HFFc6 (cell line): ENCODE data around the gene ABHD6. TPM values are rescaled to one million over a fixed set of nuclear protein-coding genes. Genes with fewer than 3 reads are reported as not detected.
A peak's percentile ranks its signal among the peaks of the same experiment; 100 is the strongest.

ENCODE experiments used
- DNase-seq: peaks from one replicate; pipeline ENCODE4 v3.0.0-alpha.2; 2018
- H3K27ac Mint-ChIP-seq: 2 replicates; pipeline ENCODE4 v1.8.0; 2020; ENCODE audit warnings: mild to moderate bottlenecking, mixed read lengths
- H3K27me3 Mint-ChIP-seq: 2 replicates; pipeline ENCODE4 v1.8.0; 2021; ENCODE audit warnings: mild to moderate bottlenecking, moderate library complexity, mixed read lengths; ENCODE audit not compliant: insufficient read depth
- H3K36me3 Mint-ChIP-seq: 2 replicates; pipeline ENCODE4 v1.8.0; 2021; ENCODE audit warnings: low read depth, mixed read lengths
- H3K4me1 Mint-ChIP-seq: 2 replicates; pipeline ENCODE4 v1.8.0; 2020; ENCODE audit warnings: low read depth, mixed read lengths
- H3K4me3 Mint-ChIP-seq: 2 replicates; pipeline ENCODE4 v1.8.0; 2020; ENCODE audit warnings: mild to moderate bottlenecking, moderate library complexity, mixed read lengths
- H3K9me3 Mint-ChIP-seq: 2 replicates; pipeline ENCODE4 v1.8.0; 2020; ENCODE audit warnings: mild to moderate bottlenecking, mixed read lengths
- CTCF ChIP-seq: fragments of 200-600 bp; sonication (generic); IDR thresholded peaks from 2 replicates; pipeline ENCODE4 v1.5.0; 2021; ENCODE audit warnings: antibody characterized with exemption, mild to moderate bottlenecking
- total RNA-seq, 6 experiments: library from RNA; stranded (reverse); fragmentation: NEBNext Ultra II Directional; extraction: Animal tissue kit (Norgen Biotek cat#: 25700); gene quantifications; 2 replicates in 1 of 6; 3 replicates in 5 of 6; pipeline ENCODE4 v1.2.3, GENCODE V29; 2021

ABHD6 gene
- total RNA-seq, 6 experiments from 2014 or later: 6.1 to 8.9 (median 6.5) TPM

GRCh38 chr3:58256061-58256460 lies 18.5 kb downstream of the ABHD6 start:
- Mint-ChIP-seq H3K9me3 (no peaks in the 10 kb centered on the region), H3K4me1 (peaks cover 16% of the 10 kb centered on the region), H3K27ac (no peak overlapping the region), H3K4me3 (no peak overlapping the region), H3K27me3 (no peaks in the 10 kb centered on the region), H3K36me3 (peaks cover 6% of the 10 kb centered on the region)
- no peak for TF ChIP-seq CTCF
- DNase-seq: no peak

- H3K9me3 Mint-ChIP-seq: no peaks in the 10 kb centered on the region
- peaks cover 18% of the 10 kb centered on the region for H3K4me1 Mint-ChIP-seq
- no peak overlapping the region for H3K4me3 Mint-ChIP-seq
- no peak overlapping the region for H3K27ac Mint-ChIP-seq
- H3K27me3 Mint-ChIP-seq: no peaks in the 10 kb centered on the region
- DNase-seq: no peak
- TF ChIP-seq CTCF: no peak
- peaks cover 6% of the 10 kb centered on the region for H3K36me3 Mint-ChIP-seq
Measured at GRCh38 chr3:58256511-58256910, 18.9 kb downstream of the ABHD6 start.

GRCh38 chr3:58258392-58259055 lies 20.9 kb downstream of the ABHD6 start:
- Mint-ChIP-seq H3K9me3 (no peaks in the 10 kb centered on the region), H3K27ac (no peak overlapping the region), H3K4me3 (no peak overlapping the region), H3K27me3 (no peaks in the 10 kb centered on the region), H3K4me1 (peaks cover 18% of the 10 kb centered on the region), H3K36me3 (peaks cover 6% of the 10 kb centered on the region)
- TF ChIP-seq CTCF: no peak
- no peak for DNase-seq

GRCh38 chr3:58260261-58260731 lies 22.7 kb downstream of the ABHD6 start:
- peak; percentile 89 for DNase-seq
- peak overlapping the region; percentile 87 for H3K27ac Mint-ChIP-seq
- no peak for TF ChIP-seq CTCF
- H3K9me3 Mint-ChIP-seq: no peaks in the 10 kb centered on the region
- no peak overlapping the region for H3K4me3 Mint-ChIP-seq
- H3K36me3 Mint-ChIP-seq: peaks cover 6% of the 10 kb centered on the region
- 0 out of 2 replicates have a peak, but pooled peaks cover 1% of the 10 kb centered on the region for H3K27me3 Mint-ChIP-seq
- peaks cover 18% of the 10 kb centered on the region for H3K4me1 Mint-ChIP-seq

- Mint-ChIP-seq H3K27me3 (0 out of 2 replicates have a peak, but pooled peaks cover 1% of the 10 kb centered on the region), H3K4me3 (no peak overlapping the region), H3K4me1 (peaks cover 18% of the 10 kb centered on the region), H3K27ac (peak overlapping the region; percentile 87), H3K9me3 (no peaks in the 10 kb centered on the region), H3K36me3 (peaks cover 6% of the 10 kb centered on the region)
- no peak for TF ChIP-seq CTCF
- peak; percentile 49 for DNase-seq
Measured at GRCh38 chr3:58260733-58261132, 23.1 kb downstream of the ABHD6 start.
